GM19351 (cell line): Measurements from ENCODE around the gene GNAI3.

ENCODE experiments used
- ATAC-seq: cut with Tn5 transposase; IDR thresholded peaks from one replicate; pipeline ENCODE4 v1.9.1; 2021; ENCODE audit warnings: mild to moderate bottlenecking, moderate library complexity; ENCODE audit not compliant: unreplicated experiment

GNAI3 gene

DNA sequence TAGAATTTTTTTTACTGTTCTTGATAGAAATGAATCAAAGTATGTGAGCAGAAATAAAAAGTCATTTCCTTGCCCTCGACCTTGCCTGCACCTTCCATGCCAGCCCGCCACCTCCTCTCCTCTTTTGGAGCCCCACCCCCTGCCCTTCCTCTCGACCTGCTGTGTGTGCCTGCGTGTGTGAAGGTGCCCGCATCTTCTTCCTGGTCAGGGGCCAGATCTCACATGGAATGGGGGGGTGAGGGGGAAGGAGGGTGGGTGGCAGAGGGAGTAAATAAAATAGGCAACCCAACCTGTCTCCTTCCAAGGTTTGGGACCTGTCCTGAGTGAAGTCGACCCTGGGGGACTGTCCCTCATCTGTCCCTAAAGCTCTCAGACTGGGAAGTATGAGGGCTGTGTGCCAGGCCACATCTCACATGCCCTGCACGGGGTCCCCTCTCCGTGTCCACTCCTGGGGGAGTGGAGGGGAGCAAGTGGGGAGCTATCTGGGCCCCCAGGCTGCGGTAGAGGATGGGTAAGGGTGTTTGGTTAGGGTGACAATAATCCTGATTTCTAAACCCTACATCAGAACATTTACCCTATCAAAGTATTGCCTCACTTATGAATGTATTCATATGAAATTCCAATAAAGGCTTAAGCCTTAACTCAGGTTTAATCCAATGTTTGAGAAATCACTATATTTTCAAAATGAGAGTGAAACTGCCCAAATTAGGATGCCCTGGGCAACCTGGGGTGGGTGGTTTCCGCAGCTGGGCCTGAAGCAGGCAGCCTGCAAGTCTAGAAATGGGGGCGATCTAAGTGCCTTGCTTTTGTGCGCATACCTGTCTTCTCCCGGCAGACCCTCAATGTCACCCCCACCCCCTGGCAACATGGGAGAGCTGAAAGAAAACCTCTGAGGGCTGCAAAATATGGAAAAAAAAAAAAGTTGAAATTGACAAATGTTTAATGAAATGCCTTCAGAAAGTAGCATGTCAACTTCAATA, 86.6 kb downstream of the GNAI3 start:
- no peak for ATAC-seq

DNA sequence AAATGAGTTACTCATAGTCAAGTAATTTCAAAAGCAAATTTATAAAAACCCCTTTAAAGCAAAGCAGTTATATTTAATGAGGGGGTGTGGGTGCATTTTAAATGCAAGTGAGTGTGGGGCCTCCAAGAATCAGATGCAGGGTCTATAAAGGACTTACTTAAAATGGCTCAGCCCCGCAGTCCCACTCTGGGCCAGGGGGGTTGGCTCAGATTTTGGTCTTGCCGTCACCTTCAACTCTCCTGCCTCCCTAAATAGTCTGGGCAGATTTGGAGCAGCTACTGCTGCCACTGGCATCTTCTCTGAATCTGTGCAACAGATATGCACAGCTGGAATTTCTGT, 87.4 kb downstream of the GNAI3 start:
- ATAC-seq = no peak

DNA sequence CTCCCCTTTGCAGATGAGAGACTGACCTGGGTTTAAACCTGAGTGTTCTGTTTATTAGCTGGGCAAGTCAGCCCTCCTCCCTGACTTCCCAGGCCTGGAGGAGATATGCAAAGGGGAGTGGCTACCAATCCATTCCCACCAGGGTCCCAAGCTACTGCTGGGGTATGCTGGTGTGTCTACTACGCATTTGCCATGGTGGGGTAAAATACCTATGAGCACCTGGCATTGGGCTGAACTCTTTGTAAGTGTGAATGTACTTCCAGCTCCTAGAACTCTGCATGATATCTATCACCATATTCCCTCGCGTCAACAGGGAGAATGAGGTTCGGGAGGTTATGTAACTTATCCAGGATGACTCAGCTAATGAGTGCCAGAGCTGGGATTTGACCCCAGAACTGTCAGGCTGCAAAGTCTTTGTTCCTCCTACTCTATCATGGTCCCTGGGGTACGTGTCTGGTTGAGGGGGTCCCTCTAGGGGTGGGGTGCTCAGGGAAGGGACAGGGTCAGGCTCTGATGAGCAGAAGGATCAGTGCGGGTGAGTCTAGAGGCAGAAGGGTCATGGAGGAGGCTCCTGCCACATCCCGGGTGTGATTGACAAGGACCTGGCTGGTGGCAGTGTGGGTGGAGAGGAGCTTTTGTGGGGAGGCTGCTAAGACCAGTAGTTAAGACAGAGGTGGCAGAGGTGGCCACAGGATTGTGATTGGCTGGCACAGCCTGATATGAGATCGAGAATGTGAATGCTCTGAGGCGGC, 88.0 kb downstream of the GNAI3 start:
- ATAC-seq = no peak

DNA sequence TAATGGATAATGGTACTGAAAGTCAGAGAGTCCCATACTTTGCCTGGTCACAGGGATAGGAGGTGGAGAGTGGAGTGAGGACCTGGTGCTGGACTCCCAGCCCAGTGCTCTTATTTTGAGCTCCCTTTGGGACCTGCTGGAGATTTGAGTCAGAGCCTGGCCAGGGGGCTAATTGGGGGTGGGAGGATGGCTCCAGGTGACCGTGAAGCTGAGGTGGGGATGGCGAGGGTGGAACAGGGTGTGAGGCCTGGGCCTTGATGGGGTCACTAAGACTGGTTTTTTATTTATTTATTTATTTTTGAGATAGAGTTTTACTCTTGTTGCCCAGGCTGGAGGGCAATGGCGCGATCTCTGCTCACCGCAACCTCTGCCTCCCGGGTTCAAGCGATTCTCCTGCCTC, 89.0 kb downstream of the GNAI3 start:
- no peak for ATAC-seq

DNA sequence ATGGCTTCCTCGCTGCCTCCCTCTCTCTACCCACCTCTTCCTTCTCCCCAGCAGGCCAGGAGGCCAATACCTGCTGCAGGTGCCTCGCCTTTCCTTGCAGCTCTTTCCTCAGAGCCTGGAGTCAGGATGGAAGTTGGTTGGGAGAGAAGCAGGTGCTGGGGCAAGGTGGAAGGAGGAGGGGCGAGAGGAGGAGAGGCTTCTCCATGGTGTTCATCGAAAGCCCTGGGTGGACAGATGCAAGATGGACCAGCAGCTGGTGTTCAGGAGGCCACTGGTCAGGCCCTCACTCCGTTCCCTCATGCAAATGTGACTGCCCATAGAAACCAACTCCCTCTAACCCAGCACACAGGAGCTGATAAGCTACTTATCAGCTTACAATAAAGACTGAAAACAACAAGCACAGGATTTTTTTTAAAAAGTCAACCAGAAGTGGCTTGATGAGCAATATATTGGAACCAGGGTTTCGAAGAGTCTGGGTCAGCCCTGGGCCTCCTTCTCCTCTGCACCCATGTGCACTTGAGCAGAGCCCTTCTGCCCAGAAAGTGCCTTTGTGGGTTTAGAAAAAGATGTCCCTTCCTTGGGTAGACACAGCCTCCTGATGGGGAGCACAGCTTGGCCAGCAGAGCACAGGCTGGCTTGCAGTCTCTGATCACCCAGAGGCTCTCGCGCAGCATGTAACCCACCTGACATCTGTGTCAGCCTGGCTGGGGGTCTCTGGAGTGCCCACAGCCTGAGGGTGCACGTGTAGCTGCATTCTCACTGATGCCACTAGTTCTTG, 90.8 kb downstream of the GNAI3 start:
- no peak for ATAC-seq

DNA sequence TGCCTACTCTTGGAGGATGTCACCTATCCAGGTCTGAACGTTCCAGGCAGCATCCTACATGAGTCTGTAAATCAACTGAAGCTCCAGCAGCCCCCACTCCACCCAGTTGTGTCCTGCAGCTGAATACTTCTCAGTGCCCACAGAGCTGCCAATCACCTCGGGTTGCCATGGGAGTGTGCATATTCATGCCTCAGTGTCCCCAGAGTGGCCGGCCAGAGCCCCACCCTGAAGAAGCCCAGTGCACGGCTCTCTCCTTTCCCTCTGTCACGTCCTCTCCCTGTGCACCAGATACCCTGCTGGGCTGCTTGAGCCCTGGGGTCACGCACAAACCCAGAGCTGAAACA, 91.4 kb downstream of the GNAI3 start:
- peak; percentile 2 for ATAC-seq

DNA sequence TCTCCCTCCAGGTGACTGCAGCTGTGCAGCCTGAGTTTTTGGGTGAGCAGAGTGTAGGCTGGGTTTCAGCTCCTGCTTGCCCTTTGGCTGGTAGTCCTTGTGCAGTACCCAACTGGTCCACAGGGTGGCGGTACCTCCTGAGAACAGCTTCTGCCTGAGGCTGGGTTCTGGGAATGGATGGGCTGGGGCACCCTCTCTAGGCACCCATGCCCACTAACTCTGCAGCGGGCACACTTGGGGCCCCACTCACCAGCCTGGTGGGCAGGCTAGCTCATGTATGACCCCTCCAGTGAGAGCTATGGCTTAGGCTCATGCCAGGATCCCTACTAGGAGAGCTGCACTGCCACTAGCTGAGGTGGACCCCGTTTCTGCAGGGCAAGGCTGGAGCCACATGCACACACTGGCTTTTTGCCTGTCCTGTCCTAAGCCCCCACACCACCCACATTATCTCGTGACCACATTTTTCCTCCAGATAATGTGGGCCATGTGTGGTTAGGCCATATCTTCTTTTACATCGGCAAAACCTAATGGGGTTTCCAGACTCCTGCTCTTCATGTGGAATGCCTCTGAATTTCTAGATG, 92.0 kb downstream of the GNAI3 start:
- peak; percentile 53 for ATAC-seq

DNA sequence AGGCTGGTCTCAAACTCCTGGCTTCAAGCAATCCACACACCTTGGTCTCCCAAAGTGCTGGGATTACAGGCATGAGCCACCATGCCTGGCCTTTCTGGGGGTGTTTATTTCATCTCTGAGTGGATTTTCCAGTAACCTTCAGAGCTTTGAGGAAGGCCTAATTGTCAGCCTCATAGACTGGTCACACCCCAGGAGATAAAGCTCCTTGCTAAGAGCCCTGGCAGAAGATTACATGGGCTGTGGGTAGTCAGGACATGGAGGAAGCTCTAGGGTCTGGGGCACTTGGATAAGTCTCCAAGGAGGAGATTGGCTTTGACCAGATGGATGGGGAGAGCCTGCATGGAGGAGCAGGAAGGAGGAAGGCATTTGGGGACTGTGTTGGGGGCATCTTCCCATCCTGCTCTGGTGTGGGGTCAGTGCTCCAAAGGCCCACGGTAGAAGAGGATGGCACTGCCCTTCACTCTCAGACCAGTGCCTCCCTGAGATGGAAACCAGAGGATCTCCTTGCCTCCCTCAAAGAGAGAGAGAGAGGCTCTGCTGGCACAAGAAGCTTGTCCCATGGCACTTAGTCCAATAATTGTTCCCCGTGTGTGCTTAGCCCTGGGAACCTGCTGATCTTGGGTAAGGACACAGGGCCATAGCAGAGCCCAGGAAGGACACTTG, 92.8 kb downstream of the GNAI3 start:
- no peak for ATAC-seq

DNA sequence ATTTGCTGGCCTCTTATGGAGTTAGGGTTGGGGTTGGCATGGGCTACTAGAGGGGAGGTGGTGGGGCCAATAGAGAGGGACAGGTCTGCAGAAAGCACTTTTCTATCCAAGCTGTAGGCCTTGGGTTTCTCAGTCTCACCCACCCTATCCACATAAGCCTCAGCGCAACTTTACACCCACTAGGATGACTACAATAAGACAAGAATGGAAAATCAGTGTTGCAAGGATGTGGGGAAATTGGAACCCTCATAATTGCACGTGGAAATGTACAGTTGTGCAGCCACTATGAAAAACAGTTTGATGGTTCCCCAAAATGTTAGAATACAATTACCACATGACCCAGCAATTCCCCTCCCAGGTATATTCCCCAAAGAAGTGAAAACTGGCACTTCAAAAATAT, 93.4 kb downstream of the GNAI3 start:
- no peak for ATAC-seq

DNA sequence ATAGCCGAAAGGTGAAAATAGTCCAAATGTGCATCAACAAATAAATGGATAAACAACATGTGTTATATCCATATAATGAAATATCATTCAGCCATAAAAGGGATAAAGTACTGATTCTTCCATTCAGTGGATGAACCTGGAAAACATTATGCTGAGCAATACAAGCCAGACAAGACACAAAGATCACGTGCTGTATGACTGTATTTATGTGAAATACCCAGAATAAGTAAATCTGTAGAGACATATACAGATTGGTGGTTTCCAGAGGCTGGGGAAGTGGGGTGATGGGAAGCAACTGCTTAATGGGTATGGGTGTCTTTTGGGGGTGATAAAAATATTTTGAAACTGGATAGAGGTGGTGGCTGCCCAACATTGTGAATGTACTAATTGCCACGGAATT, 94.2 kb downstream of the GNAI3 start:
- ATAC-seq = no peak

DNA sequence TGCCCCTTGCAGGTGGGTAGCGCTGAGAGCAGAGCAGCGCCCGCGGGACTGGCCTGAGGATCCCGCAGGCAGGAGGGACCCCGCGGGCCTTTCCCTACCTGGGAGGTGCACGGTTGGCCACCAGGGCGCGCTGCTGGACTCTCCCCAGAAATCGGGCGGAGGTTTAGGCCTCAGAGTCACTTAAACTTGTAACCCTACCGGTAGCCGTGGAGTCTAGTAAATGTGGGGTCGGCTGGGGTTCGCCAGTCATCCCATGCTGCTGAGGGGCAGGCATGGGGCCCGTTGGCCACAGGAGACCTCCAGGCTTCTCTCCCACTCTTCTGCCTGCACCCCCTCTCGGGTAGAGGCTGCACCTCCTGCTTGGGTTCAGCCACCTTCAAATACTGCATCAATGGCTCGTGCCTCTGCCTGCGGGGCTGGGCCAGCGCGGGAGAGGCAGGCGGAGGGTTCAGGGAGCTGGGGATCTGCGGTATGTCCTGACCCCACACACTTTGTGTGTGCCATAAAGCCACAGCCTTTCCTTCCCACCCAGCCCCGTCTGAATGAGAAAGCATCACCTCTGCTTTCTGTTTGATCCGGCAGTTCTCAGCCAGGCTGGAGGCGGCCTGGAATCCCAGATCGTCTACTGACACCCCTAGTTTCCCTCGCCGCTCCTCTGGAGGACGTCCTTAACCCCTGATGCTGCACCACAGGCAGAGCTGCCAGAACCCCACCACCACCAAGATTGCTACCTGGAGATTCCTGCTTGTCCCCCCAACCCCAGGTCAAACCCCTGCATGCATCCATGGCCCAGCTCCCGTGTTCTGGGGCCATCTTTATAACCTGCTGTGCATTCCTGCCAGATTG, 95.2 kb downstream of the GNAI3 start:
- ATAC-seq = peak; percentile 95

DNA sequence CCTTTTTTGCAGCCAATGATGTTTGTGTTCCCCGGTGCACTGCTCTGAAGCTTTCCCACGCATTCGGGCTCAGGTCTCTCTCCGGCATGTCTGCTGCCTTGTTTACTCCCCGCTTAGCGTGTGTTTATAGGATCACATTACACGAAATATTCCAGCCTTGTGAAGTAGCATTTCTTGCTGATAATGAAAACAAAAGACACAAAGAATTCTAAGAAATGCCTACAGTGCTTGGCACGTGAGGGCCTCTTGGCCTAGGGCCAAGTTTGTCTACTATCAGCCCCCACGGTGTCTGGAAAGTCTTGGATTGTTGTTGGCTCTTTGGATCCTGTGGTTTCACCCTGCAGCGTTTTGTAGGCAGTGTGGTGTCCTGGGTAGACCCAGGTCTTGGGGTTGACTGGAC, 96.3 kb downstream of the GNAI3 start:
- ATAC-seq = no peak

DNA sequence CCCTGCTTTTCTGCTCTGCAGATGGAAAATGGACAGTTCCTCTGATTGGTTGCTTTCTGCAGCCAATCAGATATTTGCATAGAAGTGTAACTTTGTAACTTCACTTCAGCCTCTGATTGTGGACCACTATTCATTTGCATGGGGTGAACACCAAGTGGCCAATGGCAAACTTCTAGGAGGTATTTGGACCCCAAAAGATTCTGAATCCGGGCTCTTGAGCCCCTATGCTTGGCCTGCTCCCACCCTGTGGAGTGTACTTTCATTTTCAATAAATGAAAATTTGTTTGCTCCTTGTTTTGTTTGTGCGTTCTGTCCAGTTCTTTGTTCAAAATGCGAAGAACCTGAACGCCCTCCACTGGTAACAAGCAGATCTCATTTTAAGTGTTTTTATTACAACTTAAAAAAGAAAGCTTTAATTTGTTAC, 101.1 kb downstream of the GNAI3 start:
- ATAC-seq = no peak

DNA sequence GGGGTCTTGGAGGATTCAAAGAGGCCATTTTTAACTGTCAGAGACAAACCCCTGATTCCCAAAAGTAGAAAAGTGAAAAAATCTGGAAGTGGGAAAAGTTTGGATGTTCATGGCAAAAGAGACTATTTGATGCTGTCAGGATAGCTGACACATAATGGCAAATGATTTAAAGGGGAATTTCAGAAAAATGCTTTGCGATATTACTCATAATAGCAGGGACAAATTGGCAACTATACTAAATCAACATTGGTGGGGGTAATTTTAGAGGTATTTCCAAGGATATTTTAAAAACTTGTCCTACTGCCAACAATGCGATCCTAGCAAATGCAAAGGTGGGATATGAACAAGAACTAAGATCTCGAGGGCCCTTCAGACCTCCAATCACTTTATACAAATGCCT, 102.2 kb downstream of the GNAI3 start:
- ATAC-seq = no peak

DNA sequence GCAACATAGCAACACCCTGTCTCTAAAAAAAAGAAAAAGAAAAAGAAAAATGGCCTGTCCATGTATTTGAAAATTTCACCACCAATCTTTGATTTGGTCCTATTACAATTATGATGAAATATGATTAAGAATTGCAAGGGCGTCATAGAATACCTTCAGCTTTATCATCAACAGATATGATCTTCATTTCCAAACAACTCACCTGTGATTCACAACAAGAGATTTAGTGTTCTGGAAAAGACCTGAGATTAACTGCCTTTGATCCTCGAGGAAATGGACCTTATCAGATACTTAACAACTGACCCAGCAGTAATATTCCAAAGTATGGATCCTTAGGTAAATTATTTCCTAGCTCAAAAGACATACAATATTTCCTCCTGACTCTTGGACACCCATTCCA, 104.0 kb downstream of the GNAI3 start:
- no peak for ATAC-seq

DNA sequence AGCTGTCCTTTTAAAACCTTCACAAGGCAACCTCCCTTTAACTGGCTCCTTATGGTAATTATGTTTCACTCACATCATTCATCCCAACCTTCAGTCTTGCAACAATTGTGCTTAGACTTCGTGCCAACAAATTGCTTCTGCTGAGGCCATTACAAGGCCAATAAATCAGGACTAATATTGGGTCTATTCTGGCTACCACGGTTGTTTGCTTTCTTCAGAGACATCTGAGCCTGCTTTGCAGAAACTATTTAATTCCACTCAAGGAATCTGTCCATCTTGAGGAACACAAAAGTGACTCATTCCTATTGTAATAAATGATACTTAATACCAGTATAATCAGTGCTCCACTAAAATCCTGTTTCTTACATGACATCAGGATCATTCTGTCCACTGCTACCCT, 104.9 kb downstream of the GNAI3 start:
- ATAC-seq = no peak

DNA sequence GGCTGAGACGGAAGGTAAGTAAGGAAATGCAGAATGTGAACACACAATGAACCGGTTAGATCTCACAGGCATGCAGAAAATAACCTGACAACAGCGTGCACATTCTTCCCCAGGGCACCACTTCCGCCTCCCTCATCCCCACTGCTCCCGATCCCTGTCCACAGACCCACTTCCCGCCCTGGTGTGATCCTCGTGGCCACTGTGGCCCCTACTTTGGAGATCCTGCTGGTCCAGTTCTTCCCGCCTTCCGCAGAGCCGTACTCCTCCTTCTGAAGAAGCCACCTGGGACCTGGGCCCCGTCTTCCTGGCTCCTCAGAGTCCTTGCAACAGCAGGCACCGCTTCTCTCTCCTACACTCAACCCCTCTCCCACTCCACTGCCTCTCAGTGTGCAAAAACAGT, 106.1 kb downstream of the GNAI3 start:
- no peak for ATAC-seq

DNA sequence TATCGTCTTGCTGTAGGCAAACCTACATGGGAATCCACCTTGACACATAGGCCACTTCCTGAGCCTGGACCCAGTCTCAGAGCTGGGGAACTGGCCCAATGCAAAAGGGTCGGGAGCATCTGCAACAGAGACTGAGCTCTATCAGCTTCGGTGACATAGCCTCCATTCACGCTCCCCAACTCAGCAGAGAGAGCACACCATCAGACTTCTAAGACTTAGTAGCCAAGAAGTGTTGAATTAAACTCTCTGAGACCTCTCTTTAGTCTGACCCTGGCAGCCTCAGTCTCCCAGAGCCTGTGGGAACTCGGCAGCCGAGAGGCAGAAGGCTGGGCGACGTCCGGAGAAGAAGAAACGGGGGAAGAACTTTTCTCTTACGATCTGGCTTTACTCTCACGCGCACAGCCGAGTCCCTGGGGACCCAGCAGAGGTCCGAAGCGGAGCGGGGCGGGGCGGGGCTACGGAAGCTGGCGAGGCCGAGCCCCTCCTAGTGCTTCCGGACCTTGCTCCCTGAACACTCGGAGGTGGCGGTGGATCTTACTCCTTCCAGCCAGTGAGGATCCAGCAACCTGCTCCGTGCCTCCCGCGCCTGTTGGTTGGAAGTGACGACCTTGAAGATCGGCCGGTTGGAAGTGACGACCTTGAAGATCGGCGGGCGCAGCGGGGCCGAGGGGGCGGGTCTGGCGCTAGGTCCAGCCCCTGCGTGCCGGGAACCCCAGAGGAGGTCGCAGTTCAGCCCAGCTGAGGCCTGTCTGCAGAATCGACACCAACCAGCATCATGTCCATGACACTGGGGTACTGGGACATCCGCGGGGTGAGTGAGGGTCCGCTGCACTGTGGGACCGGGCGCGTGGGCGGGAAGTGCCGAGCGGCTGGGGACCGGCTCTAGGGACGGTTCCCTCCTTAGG, 107.5 kb downstream of the GNAI3 start, which contains the start of gene GSTM4:
TSS of gene GSTM4 (plus strand) at position 485 of the 905 bp plus-strand sequence. CDS start at position 776, 291 bp downstream.
- ATAC-seq = peak; percentile 91

DNA sequence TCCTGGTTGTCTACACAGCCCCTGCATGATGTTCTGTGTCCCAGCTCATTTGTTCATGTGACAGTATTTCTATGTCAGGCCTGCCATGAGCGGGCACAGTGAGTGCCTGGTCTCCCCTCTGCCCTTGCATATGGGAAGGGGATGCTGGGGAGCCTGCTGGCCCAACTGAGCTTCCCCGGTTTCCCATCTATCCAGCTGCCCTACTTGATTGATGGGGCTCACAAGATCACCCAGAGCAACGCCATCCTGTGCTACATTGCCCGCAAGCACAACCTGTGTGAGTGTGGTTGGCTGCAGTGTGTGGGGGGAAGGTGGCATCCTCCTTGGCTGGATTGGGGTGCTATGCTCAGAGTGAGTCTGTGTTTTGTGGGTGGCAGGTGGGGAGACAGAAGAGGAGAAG, 109.0 kb downstream of the GNAI3 start:
- no peak for ATAC-seq
